D721Med (cell line): ENCODE data around the gene GARIN5A.

Experiments used
- DNase-seq: peaks from one replicate; pipeline ENCODE4 v3.0.0; 2011; ENCODE audit warnings: low spot score; ENCODE audit not compliant: insufficient read length
- FAIRE-seq: peaks from 2 replicates; lab custom pipeline; 2011; peaks lifted over from hg19 to GRCh38; lab: Jason Lieb, UNC
- CTCF ChIP-seq: IDR thresholded peaks from 2 replicates; pipeline ENCODE4 v1.5.1; 2012; ENCODE audit warnings: mild to moderate bottlenecking, control low read depth; ENCODE audit not compliant: insufficient read depth; ENCODE audit errors: missing control alignments

GARIN5A gene

GRCh38 chr19:50512112-50512998, 35.7 kb upstream of the GARIN5A start:
- FAIRE-seq (no peak), DNase-seq (no peak)
- no peak for TF ChIP-seq CTCF

GRCh38 chr19:50511069-50511822, 34.6 kb upstream of the GARIN5A start, which contains the start of gene JOSD2:
Gene JOSD2 (minus strand): TSS chr19:50511191. CDS start chr19:50510431, 760 bp downstream.
- TF ChIP-seq CTCF, result no peak

GRCh38 chr19:50510700-50511068, 34.0 kb upstream of the GARIN5A start:
- FAIRE-seq, result no peak
- TF ChIP-seq CTCF, result no peak

More at GRCh38 chr19:50511069-50511822, 34.6 kb upstream of the GARIN5A start, which contains the start of gene JOSD2:
- FAIRE-seq (no peak), DNase-seq (peak; percentile 96)

GRCh38 chr19:50510121-50510670, 33.5 kb upstream of the GARIN5A start:
- DNase-seq, result no peak
- no peak for TF ChIP-seq CTCF
- no peak for FAIRE-seq

More at GRCh38 chr19:50510700-50511068, 34.0 kb upstream of the GARIN5A start:
- peak; percentile 58 for DNase-seq

- no peak for TF ChIP-seq CTCF
- no peak for FAIRE-seq
- DNase-seq, result no peak
Measured at GRCh38 chr19:50509366-50509765, 32.7 kb upstream of the GARIN5A start.

GRCh38 chr19:50508843-50509190, 32.2 kb upstream of the GARIN5A start:
- FAIRE-seq, result no peak
- no peak for TF ChIP-seq CTCF
- no peak for DNase-seq

- FAIRE-seq (no peak), DNase-seq (no peak)
- TF ChIP-seq CTCF, result no peak
Measured at GRCh38 chr19:50507376-50507775, 30.7 kb upstream of the GARIN5A start.
